Left colon (tissue), 2 donors: Measurements from ENCODE around the gene VTA1. TPM values are rescaled to one million over a fixed set of nuclear protein-coding genes. Genes with fewer than 3 reads are reported as not detected.
"Not testable (repeated sequence)": the region's sequence is repeated elsewhere in the genome, so short reads cannot be mapped to it uniquely, and the experiment has no call there.

Experiments
- ATAC-seq: fragments of 200-7000 bp; cut with Tn5 transposase; one replicate; pipeline ENCODE4 v1.9.1; 2020; ENCODE audit warnings: mild to moderate bottlenecking, moderate library complexity
- DNase-seq, 2 donors: peaks; one replicate each; pipeline ENCODE4 v3.0.0-alpha.2; 2020
- intact Hi-C, 2 donors: fragments of 100-400 bp; cut with DNase I in 1 of 2; cut with micrococcal nuclease in 1 of 2; formaldehyde crosslinking; loops; one replicate each; pipeline versions ENCODE4 v1.11.2 to v1.14.0; 2022; cut with DNase I, micrococcal nuclease
- long read RNA-seq: library from polyadenylated mRNA; unstranded; transcript quantifications from one replicate; pipeline ENCODE4 v2.0.0, GENCODE V29; 2021
- total RNA-seq, 2 donors: library from RNA; stranded (reverse); fragmentation: NEBNext Ultra II Directional; extraction: Animal tissue kit (Norgen Biotek cat#: 25700); gene quantifications; one replicate each; pipeline ENCODE4 v1.2.1, GENCODE V29; 2021
- donor health status: DM: no; HTN: no; CAD: no.
- donor health status: DM: yes; HTN: yes; CAD: no.

Gene VTA1
- total RNA-seq = 10 to 100 TPM; 48.9 to 52.0 TPM
- long read RNA-seq, full-length matches to known transcripts = 156 of 170 reads
- long read RNA-seq, partial matches to known transcripts = 13 of 170 reads
- long read RNA-seq, other reads (novel, unspliced or antisense) = 1 of 170 reads

- intact Hi-C loops = loop anchor here in 1 of 2 donors (5.0 kb wide), 1 partner anchor 60 kb away; no protein-coding TSS in a partner anchor
- DNase-seq (peak; percentile 95 to 98), ATAC-seq (peak; percentile 99)
Measured at GRCh38 chr6:142146828-142147662, at the start of gene VTA1, which contains the start of gene NMBR. Gene VTA1, plus strand, starts transcription at chr6:142147263. Its CDS starts 25 bp downstream, at chr6:142147288. Gene NMBR, minus strand, starts transcription at chr6:142147122. Its CDS starts 58,464 bp downstream, at chr6:142088658.

- ATAC-seq, intact Hi-C loops, DNase-seq: not testable (repeated sequence)
Measured at GRCh38 chr6:142104820-142105219, 42.2 kb upstream of the VTA1 start.

GRCh38 chr6:142110820-142111219 is 36.2 kb upstream of the VTA1 start:
- ATAC-seq, DNase-seq, intact Hi-C loops: not testable (repeated sequence)

GRCh38 chr6:142112451-142113061 is 34.5 kb upstream of the VTA1 start:
- ATAC-seq (no peak), DNase-seq (peak; percentile 29 to 81)
- intact Hi-C loops = no loop called here

- ATAC-seq (no peak), DNase-seq (no peak)
- intact Hi-C loops = no loop called here
Measured at GRCh38 chr6:142117366-142117765, 29.7 kb upstream of the VTA1 start.

- intact Hi-C loops = no loop called here
- no peak for ATAC-seq
- no peak for DNase-seq
Measured at GRCh38 chr6:142118328-142118727, 28.7 kb upstream of the VTA1 start.

- no peak for DNase-seq
- ATAC-seq = no peak
- intact Hi-C loops = no loop called here
Measured at GRCh38 chr6:142118925-142119324, 28.1 kb upstream of the VTA1 start.

GRCh38 chr6:142121342-142121741 is 25.7 kb upstream of the VTA1 start:
- no peak for ATAC-seq
- DNase-seq = no peak
- intact Hi-C loops = no loop called here

GRCh38 chr6:142130814-142131213 is 16.2 kb upstream of the VTA1 start:
- ATAC-seq (no peak), DNase-seq (no peak)
- intact Hi-C loops = no loop called here

- intact Hi-C loops = no loop called here
- ATAC-seq (no peak), DNase-seq (no peak)
Measured at GRCh38 chr6:142132625-142133024, 14.4 kb upstream of the VTA1 start, which contains the start of gene GJE1. Gene GJE1, plus strand, starts transcription at chr6:142132925. Its CDS starts 234 bp downstream, at chr6:142133159.

GRCh38 chr6:142138876-142139275 is 8.2 kb upstream of the VTA1 start:
- intact Hi-C loops = no loop called here
- ATAC-seq (no peak), DNase-seq (no peak)

GRCh38 chr6:142141531-142141930 is 5.5 kb upstream of the VTA1 start:
- ATAC-seq, intact Hi-C loops, DNase-seq: not testable (repeated sequence)

GRCh38 chr6:142152746-142153145 is 5.7 kb downstream of the VTA1 start:
- no peak for ATAC-seq
- DNase-seq = no peak
- intact Hi-C loops = loop anchor here in 1 of 2 donors (10.0 kb wide), 1 partner anchor 242 kb away; no protein-coding TSS in a partner anchor

- ATAC-seq (no peak), DNase-seq (no peak)
- intact Hi-C loops = loop anchor here in 1 of 2 donors (10.0 kb wide), 1 partner anchor 242 kb away; no protein-coding TSS in a partner anchor
Measured at GRCh38 chr6:142153196-142153595, 6.1 kb downstream of the VTA1 start.

GRCh38 chr6:142154336-142154735 is 7.3 kb downstream of the VTA1 start:
- no peak for DNase-seq
- intact Hi-C loops = loop anchor here in 1 of 2 donors (10.0 kb wide), 1 partner anchor 240 kb away; no protein-coding TSS in a partner anchor
- ATAC-seq = no peak

GRCh38 chr6:142155091-142155490 is 8.0 kb downstream of the VTA1 start:
- no peak for DNase-seq
- intact Hi-C loops = loop anchor here in 1 of 2 donors (10.0 kb wide), 1 partner anchor 240 kb away; no protein-coding TSS in a partner anchor
- no peak for ATAC-seq

GRCh38 chr6:142155895-142156757 is 9.1 kb downstream of the VTA1 start:
- intact Hi-C loops = loop anchor here in 1 of 2 donors (10.0 kb wide), 1 partner anchor 239 kb away; no protein-coding TSS in a partner anchor
- DNase-seq = no peak
- peak; percentile 41 for ATAC-seq

- not testable (repeated sequence) for ATAC-seq, DNase-seq
- intact Hi-C loops = loop anchor here in 1 of 2 donors (10.0 kb wide), 1 partner anchor 238 kb away; no protein-coding TSS in a partner anchor
Measured at GRCh38 chr6:142156758-142157068, 9.7 kb downstream of the VTA1 start.
